Loucy (cell line): ENCODE results near the gene DNAJB8.

ENCODE experiments used
- H2AFZ ChIP-seq: fragments of 200-600 bp; sonication (generic); 2 replicates; pipeline ENCODE4 v1.6.0; 2016; ENCODE audit warnings: antibody characterized with exemption, mild to moderate bottlenecking, low read length, moderate library complexity
- H3F3A ChIP-seq: fragments of 200-600 bp; 2 replicates; pipeline ENCODE4 v1.6.0; 2016; ENCODE audit warnings: antibody characterized with exemption, low read depth, mild to moderate bottlenecking
- H3K27me3 ChIP-seq: fragments of 200-600 bp; sonication (generic); 2 replicates; pipeline ENCODE4 v1.6.1; 2014; ENCODE audit warnings: low read length, mild to moderate bottlenecking; ENCODE audit not compliant: insufficient read depth, poor library complexity, severe bottlenecking
- H3K36me3 ChIP-seq: fragments of 200-600 bp; sonication (generic); 2 replicates; pipeline ENCODE4 v1.6.1; 2016; ENCODE audit warnings: low read length; ENCODE audit not compliant: insufficient read depth
- H3K4me1 ChIP-seq: fragments of 200-600 bp; sonication (generic); 2 replicates; pipeline ENCODE4 v1.5.1; 2014; ENCODE audit warnings: low read length, mild to moderate bottlenecking; ENCODE audit not compliant: insufficient read depth, poor library complexity, severe bottlenecking
- H3K4me2 ChIP-seq: fragments of 200-600 bp; sonication (generic); 2 replicates; pipeline ENCODE4 v1.6.0; 2014; ENCODE audit warnings: antibody characterized with exemption, low read length, low read depth, mild to moderate bottlenecking; ENCODE audit not compliant: poor library complexity, severe bottlenecking
- H3K4me3 ChIP-seq: fragments of 200-600 bp; sonication (generic); 2 replicates; pipeline ENCODE4 v1.5.1; 2014; ENCODE audit warnings: low read length, mild to moderate bottlenecking, mixed read lengths; ENCODE audit not compliant: poor library complexity, severe bottlenecking
- H3K79me2 ChIP-seq: fragments of 200-600 bp; sonication (generic); 2 replicates; pipeline ENCODE4 v1.6.1; 2014; ENCODE audit warnings: low read length; ENCODE audit not compliant: insufficient read depth
- H3K9ac ChIP-seq: fragments of 200-600 bp; sonication (generic); 2 replicates; pipeline ENCODE4 v1.6.0; 2014; ENCODE audit warnings: mild to moderate bottlenecking, low read depth, low read length, moderate library complexity; ENCODE audit not compliant: poor library complexity, severe bottlenecking
- H3K9me2 ChIP-seq: fragments of 200-600 bp; sonication (generic); replicated peaks from 2 replicates; pipeline ENCODE4 v1.6.1; 2016; ENCODE audit warnings: low read depth, low read length, mixed read lengths
- H3K9me3 ChIP-seq: fragments of 200-600 bp; sonication (generic); 2 replicates; pipeline ENCODE4 v1.6.1; 2014; ENCODE audit warnings: mild to moderate bottlenecking, antibody characterized with exemption, low read length, low read depth; ENCODE audit not compliant: insufficient read depth
- H4K20me1 ChIP-seq: fragments of 200-600 bp; sonication (generic); 2 replicates; pipeline ENCODE4 v1.6.0; 2014; ENCODE audit warnings: antibody characterized with exemption, low read length, mild to moderate bottlenecking; ENCODE audit not compliant: insufficient read depth, poor library complexity, severe bottlenecking
- EZH2phosphoT487 ChIP-seq: fragments of 200-600 bp; IDR thresholded peaks from 2 replicates; pipeline ENCODE4 v1.6.1; 2018; ENCODE audit warnings: antibody characterized with exemption, mild to moderate bottlenecking, moderate library complexity, borderline replicate concordance
- TF ChIP-seq, protein P1 (sequence below): fragments of 200-600 bp; sonication (generic); conservative IDR thresholded peaks from 2 replicates; pipeline ENCODE4 v1.5.1; 2014; ENCODE audit warnings: mild to moderate bottlenecking, antibody characterized with exemption, low read length

Gene DNAJB8

DNA sequence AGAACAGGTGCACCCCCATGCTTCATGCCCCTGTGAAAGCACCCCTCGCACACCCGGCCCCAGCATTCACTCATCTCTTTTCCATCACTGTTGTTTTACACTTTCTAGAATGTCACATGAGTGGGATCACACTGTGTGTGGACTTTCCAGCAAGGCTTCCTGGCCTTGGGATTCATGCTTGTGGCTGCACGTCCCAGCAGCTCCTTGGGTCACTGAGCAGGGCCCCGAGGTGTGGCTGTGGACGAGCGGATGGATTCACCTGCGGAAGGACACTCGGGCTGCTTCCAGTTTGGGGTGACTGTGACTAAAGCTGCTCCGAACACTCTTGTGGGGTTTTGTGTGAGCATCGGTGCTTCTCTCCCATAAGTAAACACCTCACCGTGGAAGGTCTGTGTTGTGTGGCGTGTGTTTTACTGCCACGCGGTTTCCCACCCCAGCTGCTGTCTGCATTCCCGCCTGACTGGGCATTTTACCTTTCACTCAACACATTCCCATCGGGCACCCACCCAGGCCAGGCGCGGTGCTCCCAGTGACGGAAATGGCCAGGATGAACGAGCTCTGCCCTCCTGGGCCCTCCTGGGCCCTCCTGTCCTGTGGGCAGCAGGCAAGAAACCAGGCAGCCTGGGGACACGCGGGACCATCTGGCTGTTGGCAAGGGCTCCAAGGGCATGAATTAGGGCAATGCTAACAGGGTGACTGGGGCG, 41.4 kb downstream of the DNAJB8 start:
- TF ChIP-seq, protein P1, sequence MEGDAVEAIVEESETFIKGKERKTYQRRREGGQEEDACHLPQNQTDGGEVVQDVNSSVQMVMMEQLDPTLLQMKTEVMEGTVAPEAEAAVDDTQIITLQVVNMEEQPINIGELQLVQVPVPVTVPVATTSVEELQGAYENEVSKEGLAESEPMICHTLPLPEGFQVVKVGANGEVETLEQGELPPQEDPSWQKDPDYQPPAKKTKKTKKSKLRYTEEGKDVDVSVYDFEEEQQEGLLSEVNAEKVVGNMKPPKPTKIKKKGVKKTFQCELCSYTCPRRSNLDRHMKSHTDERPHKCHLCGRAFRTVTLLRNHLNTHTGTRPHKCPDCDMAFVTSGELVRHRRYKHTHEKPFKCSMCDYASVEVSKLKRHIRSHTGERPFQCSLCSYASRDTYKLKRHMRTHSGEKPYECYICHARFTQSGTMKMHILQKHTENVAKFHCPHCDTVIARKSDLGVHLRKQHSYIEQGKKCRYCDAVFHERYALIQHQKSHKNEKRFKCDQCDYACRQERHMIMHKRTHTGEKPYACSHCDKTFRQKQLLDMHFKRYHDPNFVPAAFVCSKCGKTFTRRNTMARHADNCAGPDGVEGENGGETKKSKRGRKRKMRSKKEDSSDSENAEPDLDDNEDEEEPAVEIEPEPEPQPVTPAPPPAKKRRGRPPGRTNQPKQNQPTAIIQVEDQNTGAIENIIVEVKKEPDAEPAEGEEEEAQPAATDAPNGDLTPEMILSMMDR, result no peak
- H3K4me1 ChIP-seq, result peaks cover 9% of the 10 kb centered on the region
- H3K4me2 ChIP-seq, result no peak overlapping the region
- H3K79me2 ChIP-seq, result no peaks in the 10 kb centered on the region
- H3K27me3 ChIP-seq, result no peaks in the 10 kb centered on the region
- no peak overlapping the region for H2AFZ ChIP-seq
- H3K9me2 ChIP-seq, result no peaks in the 10 kb centered on the region
- no peaks in the 10 kb centered on the region for H3K36me3 ChIP-seq
- H4K20me1 ChIP-seq, result no peaks in the 10 kb centered on the region
- no peak overlapping the region for H3K4me3 ChIP-seq
- no peak overlapping the region for H3K9ac ChIP-seq
- H3K9me3 ChIP-seq, result no peaks in the 10 kb centered on the region
- H3F3A ChIP-seq, result no peaks in the 10 kb centered on the region

DNA sequence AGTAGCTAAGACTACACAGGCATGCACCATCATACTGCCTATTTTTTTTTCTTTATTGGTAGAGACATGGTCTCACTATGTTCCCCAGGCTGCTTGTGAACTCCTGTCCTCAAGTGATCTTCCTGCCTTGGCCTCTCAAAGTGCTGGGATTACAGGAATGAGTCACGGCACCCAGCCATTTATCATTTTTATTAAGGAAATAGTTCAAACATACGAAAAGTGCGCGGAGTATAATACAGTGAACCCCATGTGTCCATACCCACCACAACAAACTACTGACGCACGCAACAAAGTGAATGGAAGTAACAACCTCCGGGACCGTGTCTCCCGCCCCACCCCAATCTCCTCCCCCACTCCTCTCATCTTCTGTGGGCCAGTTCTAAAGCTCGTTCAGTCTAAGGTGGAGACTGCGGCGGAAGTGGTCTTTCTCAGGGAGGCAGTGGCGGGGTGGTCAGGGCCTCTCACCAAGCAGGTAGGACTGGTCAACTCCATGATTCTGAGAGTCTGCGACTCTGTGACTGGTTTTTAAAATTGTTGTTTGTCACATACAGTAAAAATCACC, 42.1 kb downstream of the DNAJB8 start:
- H3F3A ChIP-seq, result no peaks in the 10 kb centered on the region
- no peaks in the 10 kb centered on the region for H3K79me2 ChIP-seq
- H3K4me1 ChIP-seq, result peaks cover 9% of the 10 kb centered on the region
- no peaks in the 10 kb centered on the region for H3K27me3 ChIP-seq
- no peaks in the 10 kb centered on the region for H3K36me3 ChIP-seq
- no peak overlapping the region for H3K4me3 ChIP-seq
- no peak overlapping the region for H3K4me2 ChIP-seq
- H3K9me2 ChIP-seq, result no peaks in the 10 kb centered on the region
- no peaks in the 10 kb centered on the region for H4K20me1 ChIP-seq
- H2AFZ ChIP-seq, result no peak overlapping the region
- no peaks in the 10 kb centered on the region for H3K9me3 ChIP-seq
- TF ChIP-seq, protein P1, result no peak
- TF ChIP-seq EZH2phosphoT487, result no peak
- H3K9ac ChIP-seq, result no peak overlapping the region

DNA sequence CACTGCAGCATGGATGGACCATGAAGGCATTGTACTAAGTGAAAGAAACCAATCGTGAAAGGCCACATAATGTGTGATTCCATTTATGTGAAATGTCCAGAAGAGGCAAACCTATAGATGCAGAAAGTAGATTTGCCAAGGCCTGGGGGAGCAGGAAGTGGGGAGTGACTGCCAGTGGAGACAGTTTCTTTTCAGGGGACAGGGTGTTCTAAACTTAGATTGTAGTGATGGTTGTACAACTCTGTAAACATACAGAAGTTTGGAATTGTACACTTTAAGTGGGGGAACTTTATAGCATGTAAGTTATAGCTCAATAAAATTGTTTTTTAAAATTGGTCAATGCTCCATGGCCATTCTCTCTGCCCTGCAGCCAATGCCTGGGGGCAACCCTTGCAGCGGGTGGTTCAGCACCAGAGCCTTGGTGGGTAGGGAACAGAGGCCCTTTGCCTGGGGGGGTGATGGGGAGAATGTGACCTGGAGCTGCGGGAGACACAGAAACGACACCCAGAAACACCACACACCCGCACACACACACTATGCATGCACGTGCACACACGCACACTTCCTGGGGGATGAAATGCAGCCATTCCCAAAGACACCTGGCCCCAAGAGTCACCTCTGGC, 43.1 kb downstream of the DNAJB8 start:
- Histone ChIP-seq H3K4me1 (peaks cover 9% of the 10 kb centered on the region), H3F3A (no peaks in the 10 kb centered on the region), H3K36me3 (no peaks in the 10 kb centered on the region), H3K9me2 (no peaks in the 10 kb centered on the region), H2AFZ (no peak overlapping the region), H3K4me3 (no peak overlapping the region), H4K20me1 (no peaks in the 10 kb centered on the region), H3K9ac (no peak overlapping the region), H3K9me3 (no peaks in the 10 kb centered on the region), H3K27me3 (no peaks in the 10 kb centered on the region), H3K4me2 (no peak overlapping the region), H3K79me2 (no peaks in the 10 kb centered on the region)
- TF ChIP-seq EZH2phosphoT487, result no peak
- TF ChIP-seq, protein P1, result no peak
